ENCODE results near the gene TAOK3. TPM values are rescaled to one million over a fixed set of nuclear protein-coding genes. Genes with fewer than 3 reads are reported as not detected.
A peak's percentile ranks its signal among the peaks of the same experiment; 100 is the strongest.

Gene TAOK3
- total RNA-seq, 4 donors from 2014 or later = 91.2 to 111 (median 93.2) TPM

DNA sequence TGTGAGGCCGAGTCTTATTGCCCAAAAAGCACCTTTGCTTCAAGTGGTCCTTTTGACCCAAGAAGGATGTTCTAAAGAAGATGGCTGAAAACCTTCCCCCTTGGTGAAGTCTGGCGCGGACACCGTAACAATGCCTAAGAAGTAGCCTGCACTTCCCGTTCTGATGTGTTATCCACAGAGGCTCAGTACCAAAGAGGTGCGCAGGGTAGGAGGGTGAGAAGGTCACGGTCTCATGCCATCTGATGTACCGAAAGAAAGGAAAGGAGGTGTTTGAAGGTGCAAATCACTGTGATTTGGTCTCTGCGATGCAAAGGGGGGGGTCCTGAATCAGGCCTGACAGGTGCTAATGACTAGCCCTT is 226.9 kb downstream of the TAOK3 start:
- Histone ChIP-seq H3K9me3 (no peaks in the 10 kb centered on the region), H3K4me3 (no peak overlapping the region), H3K36me3 (peaks cover 0 to 69% (median 0%) of the 10 kb centered on the region in 3 donors), H3K4me1 (peaks cover 0 to 4% (median 0%) of the 10 kb centered on the region in 4 donors), H3K27ac (no peak overlapping the region), H3K27me3 (no peaks in the 10 kb centered on the region)
- DNase-seq = no peak
- TF ChIP-seq, protein P1, sequence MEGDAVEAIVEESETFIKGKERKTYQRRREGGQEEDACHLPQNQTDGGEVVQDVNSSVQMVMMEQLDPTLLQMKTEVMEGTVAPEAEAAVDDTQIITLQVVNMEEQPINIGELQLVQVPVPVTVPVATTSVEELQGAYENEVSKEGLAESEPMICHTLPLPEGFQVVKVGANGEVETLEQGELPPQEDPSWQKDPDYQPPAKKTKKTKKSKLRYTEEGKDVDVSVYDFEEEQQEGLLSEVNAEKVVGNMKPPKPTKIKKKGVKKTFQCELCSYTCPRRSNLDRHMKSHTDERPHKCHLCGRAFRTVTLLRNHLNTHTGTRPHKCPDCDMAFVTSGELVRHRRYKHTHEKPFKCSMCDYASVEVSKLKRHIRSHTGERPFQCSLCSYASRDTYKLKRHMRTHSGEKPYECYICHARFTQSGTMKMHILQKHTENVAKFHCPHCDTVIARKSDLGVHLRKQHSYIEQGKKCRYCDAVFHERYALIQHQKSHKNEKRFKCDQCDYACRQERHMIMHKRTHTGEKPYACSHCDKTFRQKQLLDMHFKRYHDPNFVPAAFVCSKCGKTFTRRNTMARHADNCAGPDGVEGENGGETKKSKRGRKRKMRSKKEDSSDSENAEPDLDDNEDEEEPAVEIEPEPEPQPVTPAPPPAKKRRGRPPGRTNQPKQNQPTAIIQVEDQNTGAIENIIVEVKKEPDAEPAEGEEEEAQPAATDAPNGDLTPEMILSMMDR (IDR thresholded peaks at IDR 0.05) = no peak
- TF ChIP-seq POLR2A (IDR thresholded peaks at IDR 0.05) = no peak

DNA sequence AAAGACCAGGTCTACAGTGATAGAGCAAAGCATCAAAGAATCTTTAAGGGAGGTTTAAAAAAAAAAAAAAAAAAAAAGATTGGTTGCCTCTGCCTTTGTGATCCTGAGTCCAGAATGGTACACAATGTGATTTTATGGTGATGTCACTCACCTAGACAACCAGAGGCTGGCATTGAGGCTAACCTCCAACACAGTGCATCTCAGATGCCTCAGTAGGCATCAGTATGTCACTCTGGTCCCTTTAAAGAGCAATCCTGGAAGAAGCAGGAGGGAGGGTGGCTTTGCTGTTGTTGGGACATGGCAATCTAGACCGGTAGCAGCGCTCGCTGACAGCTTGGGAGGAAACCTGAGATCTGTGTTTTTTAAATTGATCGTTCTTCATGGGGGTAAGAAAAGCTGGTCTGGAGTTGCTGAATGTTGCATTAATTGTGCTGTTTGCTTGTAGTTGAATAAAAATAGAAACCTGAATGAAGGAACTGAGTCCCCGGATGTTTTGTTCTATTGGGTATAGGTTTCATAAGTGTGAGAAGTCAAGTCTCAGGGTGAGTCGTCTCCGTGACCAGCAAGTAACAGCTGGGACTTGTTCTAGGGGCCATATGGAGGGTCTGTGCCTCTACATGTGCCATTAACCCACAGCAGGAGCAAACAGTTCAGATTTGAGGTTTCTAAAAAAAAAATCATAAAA is 227.5 kb downstream of the TAOK3 start:
- Histone ChIP-seq H3K9me3 (no peaks in the 10 kb centered on the region), H3K27me3 (no peaks in the 10 kb centered on the region), H3K4me3 (no peak overlapping the region), H3K4me1 (peaks cover 0 to 4% (median 0%) of the 10 kb centered on the region in 4 donors), H3K27ac (no peak overlapping the region), H3K36me3 (peaks cover 0 to 73% (median 0%) of the 10 kb centered on the region in 3 donors)
- no peak for DNase-seq
- TF ChIP-seq, protein P1 (IDR thresholded peaks at IDR 0.05) = no peak
- no peak for TF ChIP-seq POLR2A (IDR thresholded peaks at IDR 0.05)

DNA sequence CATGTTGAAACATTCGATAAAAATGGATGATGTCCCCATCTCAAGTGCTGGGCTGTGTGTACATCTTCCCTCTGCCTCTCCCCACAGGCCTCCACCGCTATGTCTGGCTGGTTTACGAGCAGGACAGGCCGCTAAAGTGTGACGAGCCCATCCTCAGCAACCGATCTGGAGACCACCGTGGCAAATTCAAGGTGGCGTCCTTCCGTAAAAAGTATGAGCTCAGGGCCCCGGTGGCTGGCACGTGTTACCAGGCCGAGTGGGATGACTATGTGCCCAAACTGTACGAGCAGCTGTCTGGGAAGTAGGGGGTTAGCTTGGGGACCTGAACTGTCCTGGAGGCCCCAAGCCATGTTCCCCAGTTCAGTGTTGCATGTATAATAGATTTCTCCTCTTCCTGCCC is 228.2 kb downstream of the TAOK3 start:
- Histone ChIP-seq H3K4me3 (no peak overlapping the region), H3K36me3 (peaks cover 0 to 80% (median 0%) of the 10 kb centered on the region in 3 donors), H3K4me1 (peaks cover 0 to 4% (median 0%) of the 10 kb centered on the region in 4 donors), H3K27me3 (no peaks in the 10 kb centered on the region), H3K27ac (no peak overlapping the region), H3K9me3 (no peaks in the 10 kb centered on the region)
- no peak for TF ChIP-seq POLR2A (IDR thresholded peaks at IDR 0.05)
- TF ChIP-seq, protein P1 (IDR thresholded peaks at IDR 0.05) = no peak
- no peak for DNase-seq

DNA sequence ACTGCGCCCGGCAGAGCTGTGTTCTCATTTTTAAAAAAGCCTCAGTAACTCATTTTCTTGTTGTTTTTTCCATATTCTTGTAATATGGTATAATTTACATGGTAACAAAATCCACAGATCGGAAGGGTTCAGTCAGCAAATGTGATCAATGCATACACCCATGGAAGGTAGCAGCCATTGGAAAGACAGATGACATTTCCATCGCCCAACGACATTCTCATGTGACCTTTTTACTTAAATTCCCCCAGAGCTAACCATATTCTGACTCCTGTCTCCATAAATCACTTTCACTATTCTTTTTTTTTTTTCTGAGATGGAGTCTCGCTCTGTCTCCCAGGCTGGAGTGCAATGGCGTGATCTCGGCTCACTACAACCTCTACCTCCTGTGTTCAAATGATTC is 231.9 kb downstream of the TAOK3 start:
- Histone ChIP-seq H3K4me3 (no peak overlapping the region), H3K27me3 (no peaks in the 10 kb centered on the region), H3K9me3 (no peaks in the 10 kb centered on the region), H3K36me3 (peaks cover 0 to 73% (median 0%) of the 10 kb centered on the region in 3 donors), H3K27ac (no peak overlapping the region), H3K4me1 (peaks cover 0 to 23% (median 4%) of the 10 kb centered on the region in 4 donors)
- TF ChIP-seq POLR2A (IDR thresholded peaks at IDR 0.05) = no peak
- TF ChIP-seq, protein P1 (IDR thresholded peaks at IDR 0.05) = no peak
- no peak for DNase-seq

DNA sequence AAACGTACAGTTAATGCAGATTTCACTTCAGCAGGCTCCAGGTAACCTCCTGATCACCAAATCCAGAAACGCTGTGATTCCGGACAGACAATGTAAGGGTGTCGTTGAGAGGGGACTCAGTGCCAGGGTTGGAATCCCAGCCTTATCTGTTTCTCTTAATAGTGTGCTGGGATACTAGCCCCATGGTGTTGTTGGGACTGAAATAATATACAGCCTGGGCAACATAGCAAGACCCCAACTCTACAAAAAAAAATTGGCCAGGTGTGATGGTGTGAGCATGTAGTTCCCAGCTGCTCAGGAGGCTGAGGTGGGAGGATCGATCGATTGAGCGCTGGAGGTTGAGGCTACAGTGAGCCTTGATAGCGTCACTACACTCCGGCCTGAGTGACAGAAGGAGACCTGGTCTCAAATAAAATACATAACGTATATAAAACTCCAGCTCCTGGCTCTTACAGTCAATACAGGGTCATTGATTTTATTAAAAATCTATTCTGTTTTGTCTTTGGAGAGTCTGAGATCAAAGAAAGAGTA is 235.5 kb downstream of the TAOK3 start:
- H3K9me3 ChIP-seq = no peaks in the 10 kb centered on the region
- H3K27me3 ChIP-seq = no peaks in the 10 kb centered on the region
- TF ChIP-seq, protein P1 (IDR thresholded peaks at IDR 0.05) = no peak
- no peak for TF ChIP-seq POLR2A (IDR thresholded peaks at IDR 0.05)
- peaks cover 0 to 42% (median 0%) of the 10 kb centered on the region in 3 donors for H3K36me3 ChIP-seq
- H3K4me3 ChIP-seq = peak overlapping the region; percentile 79 to 92 (median 82)
- peak overlapping the region; percentile 77 to 87 (median 84) for H3K27ac ChIP-seq
- no peak for DNase-seq
- peaks cover 0 to 28% (median 4%) of the 10 kb centered on the region in 4 donors for H3K4me1 ChIP-seq

Data from Peyer's patch (tissue), 4 donors.